Stimulated activated CD4-positive, alpha-beta T cell treated with anti-CD3 and anti-CD28 coated beads, TNF-alpha, amount 100 ng/mL, for 1 hour (primary cell): ENCODE measurements around the gene CTPS1.

Experiments
- DNase-seq, 3 donors: peaks; one replicate each; pipeline ENCODE4 v3.0.0-alpha.2; 2020; ENCODE audit warnings: low read depth in 3 of 3, low spot score in 1 of 3

Gene CTPS1

DNA sequence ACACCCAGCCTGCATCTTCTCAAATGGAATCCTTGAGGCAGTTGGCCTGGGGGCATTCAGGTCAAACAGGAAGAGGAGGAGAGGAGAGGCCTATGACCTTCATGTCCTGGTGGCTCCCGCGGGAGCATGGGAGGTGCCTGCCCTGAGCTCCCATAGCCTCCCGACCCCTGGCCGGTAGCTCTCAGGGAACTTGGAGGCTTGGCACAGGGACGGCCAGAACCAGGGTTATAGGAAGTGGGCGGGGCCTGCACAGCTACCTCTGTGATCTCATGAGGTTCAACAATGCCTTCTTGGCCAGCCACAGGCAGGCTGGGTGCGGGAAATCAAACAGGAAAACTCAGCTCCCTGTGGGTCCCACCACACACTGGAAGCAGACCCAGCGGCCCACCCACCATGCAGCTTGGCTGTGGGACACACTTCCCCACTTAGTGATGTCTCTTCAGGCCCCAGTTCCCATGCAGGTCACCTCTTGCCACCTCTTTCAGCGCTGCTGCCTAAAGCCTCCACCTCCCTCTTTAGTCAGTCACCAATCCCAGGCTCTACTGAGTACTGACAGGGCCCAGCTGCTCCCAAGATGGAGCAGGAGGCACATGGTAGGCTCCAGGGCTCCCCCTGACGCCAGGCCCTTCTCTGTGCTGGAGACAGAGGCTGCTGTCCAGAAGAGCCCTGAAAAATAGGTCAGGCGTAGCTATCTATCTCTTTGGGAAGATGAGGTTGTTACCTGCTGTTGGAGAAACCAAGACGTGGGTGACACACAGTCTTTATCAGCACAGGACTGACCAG, 42.2 kb downstream of the CTPS1 start, which contains the start of gene SLFNL1:
TSS of gene SLFNL1 (minus strand) at position 200 of the 783 bp plus-strand sequence. CDS start 1,065 bp downstream, outside the sequence.
- DNase-seq, result no peak

DNA sequence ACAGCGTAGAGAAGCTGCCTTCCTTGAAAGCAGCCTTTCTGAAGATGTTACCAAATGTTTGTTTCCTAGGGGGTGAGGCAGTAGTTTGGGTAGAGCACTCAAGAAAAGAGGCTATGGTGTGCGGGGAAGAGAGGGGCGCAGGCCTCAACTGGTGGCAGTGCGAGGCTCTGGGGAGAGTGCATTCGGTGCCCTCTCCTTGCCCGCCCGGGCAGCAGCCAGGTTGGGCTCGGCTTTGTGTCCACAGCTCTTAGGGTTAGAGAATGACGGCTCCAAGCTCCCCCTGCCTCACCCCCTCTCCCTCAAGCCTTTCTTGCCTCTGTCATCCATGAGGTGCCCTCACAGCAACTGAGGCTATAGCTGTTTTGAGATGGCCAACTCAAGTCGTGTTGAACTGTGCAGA, 42.9 kb downstream of the CTPS1 start:
- DNase-seq, result no peak

DNA sequence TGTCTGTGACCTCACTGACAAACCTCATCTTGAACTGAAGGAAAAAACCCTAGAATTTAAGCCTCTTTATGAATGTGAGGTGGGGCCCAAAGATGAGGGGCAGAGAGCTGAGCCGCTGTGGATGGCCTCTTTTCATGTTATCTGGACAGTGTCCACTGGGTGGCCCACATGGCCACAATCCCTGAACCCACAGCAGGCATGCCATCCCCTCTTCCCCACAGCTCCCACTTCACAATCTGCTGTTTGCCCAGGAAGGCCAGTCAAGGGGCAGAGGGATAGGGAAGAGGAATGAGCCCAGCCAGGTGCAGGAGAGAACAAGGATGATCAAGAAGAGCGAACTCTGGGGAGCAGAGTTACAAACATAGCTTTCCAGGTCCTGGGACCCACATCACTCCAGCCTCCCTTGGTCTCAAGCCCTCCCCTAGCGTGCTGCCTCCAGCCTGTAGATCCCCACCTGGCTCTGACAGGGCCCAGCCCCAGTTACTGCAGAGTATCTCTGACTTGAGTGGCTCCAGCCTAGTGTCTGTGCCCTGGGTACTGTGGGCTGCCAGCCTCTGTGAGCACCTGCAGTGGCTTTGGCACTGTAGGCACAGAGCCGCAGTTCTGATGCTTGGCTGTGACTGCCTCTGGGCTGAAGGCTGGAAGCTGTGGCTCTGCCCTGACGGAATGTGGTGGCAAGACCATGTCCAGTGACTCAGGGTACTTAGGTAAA, 43.9 kb downstream of the CTPS1 start:
- DNase-seq, result no peak

DNA sequence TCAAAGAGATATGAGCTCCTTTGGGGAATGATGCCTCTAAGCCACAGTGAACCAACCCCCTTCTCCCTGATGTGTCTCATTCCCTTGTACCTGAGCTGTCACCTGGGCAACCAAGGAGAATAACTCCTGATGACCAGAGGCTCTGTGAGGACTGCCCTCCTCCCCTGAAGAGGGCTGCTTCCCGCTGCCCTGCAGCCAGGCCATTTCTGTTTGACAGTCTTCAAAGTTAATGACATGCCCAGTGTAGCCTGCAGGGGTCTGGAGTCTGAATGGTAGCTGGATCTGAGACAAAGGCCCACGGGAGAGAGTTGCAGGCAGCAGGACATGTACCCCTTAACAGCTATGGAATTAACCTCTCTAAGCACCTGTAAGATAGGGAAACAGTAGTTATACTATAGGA, 45.5 kb downstream of the CTPS1 start:
- no peak for DNase-seq

DNA sequence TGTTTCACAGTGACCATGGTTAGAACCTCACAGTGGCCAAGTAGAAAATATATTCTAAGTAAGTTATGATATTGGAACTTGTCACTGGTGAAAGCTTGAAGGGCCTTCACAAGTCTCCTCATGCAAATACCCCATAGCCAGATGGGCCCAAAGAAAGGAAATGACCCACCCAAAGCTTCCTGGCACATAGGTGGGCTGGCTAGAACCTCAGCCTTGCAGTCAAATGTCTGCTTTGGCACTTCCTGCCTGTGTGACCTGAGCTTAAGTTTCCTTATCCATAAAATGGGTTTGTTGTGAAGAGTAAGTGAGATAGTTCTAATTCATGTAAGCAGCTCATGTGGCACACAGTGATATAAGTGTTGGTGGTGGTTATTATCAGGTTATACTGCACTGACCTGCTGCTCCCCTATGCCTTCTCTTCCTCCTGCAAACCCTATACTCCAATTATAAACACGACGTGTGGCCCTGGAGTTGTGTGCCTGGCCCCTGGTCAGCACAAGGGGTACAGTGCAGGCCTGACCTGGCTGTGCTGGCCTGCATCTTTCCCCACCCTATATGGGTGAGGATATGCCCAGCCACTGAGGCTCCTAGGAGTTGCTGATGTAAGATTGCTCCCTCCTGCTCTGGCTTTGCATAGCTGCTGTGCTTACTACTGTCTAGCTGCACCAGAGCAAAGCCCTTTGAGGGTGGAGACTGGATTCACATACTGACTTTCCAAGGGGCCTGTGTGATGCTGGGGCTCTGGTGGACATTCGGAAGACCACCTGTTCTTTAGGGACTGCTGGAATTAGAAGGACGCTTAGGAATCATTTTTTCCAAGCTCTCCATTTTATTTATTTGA, 46.7 kb downstream of the CTPS1 start:
- no peak for DNase-seq

DNA sequence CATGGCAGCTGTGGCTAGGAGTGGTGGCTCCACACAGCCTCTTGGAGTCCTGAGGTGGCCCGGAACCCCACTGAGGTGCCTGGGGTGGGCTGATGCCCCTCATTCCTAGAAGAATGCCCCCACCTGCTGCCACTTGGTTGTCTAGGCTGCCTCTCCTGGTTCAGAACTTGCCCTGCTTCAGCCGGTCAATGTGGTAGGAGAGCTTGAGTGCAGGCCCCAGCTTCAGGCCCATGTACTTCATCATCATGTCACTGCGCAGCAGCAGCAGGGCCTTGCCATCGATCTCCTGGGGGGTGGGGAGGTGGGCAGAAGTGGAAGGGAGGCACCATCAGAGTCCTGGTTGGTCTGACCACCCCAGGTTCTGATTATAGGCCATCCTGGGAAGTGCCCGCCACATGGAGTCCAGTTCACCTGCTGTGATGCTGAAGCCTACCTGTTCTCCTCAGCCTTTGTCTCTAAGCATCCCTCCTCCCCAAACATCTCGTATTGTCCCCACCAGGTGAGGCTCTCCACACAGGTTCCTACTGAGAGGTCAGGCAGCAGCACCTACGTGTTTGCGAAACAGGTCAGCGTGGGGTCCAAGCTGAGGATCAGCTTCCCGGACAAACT, 48.6 kb downstream of the CTPS1 start:
- DNase-seq, result no peak

DNA sequence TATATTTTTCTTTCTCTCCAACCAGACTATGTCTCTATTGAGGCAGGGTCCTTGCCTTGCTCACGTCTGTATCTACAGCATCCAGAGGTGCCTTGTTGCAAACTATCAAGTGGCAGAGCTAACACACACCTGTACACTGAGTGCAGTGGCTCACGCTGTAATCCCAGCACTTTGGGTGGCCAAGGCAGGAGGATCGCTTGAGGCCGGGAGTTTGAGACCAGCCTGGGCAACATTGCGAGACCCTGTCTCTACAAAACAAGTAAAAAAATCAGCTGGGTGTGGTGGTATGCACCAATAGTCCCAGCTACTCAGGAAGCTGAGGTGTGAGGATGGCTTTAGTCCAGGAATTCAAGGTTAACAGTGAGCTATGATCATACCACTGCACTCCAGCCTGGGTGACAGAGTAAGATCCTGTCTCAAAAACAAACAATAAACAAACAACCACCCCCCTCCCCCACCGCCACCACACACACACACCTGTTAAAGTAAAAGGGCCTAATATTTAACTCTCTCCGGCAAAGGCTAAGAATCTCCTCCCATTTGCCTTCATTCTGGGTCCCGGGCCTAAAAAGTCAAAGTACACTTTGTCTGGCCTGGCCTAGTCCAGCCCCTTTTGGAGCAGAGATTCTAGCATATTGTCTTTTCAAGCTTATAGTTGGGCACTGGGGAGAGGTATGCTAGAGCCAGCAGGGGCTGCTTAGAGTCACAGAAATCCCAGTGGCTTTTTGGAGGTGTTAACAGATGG, 51.5 kb downstream of the CTPS1 start:
- no peak for DNase-seq

DNA sequence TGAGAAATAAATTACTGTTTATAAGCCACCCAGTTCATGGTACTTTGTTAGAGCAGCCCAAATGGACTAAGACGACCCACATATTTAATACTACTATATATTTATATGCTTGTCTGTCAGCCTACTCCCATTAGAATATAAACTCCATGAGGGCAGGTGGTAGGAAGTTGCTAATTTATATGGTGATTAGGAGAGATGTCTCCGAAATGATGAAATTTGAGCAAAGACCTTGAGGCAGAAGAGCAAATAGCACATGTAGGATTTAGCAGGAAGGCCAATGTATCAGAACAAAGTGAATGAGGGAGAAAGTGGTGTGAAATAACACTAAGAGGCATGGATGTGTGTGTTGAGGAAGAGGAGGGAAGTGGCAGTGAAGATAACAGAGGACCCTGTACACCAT, 52.7 kb downstream of the CTPS1 start:
- DNase-seq, result no peak

DNA sequence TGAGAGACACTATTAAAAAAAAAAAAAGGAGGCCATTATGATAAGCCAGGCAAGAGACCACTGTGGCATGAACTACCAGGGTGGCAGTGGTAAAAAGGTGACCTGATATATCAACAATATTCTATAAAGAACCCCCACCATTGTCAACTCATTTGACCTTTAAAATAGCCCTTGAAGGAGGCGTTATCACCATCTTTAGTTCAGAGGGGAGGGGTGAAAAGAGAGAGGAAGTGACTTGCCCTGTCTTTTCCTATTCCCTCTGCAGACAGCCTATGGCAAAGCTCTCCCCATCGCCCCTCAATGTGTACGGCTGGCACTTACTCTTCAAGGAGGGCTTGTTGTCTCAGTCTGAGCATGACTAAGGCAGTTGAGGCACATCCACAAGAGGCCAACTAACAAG, 53.8 kb downstream of the CTPS1 start:
- no peak for DNase-seq

DNA sequence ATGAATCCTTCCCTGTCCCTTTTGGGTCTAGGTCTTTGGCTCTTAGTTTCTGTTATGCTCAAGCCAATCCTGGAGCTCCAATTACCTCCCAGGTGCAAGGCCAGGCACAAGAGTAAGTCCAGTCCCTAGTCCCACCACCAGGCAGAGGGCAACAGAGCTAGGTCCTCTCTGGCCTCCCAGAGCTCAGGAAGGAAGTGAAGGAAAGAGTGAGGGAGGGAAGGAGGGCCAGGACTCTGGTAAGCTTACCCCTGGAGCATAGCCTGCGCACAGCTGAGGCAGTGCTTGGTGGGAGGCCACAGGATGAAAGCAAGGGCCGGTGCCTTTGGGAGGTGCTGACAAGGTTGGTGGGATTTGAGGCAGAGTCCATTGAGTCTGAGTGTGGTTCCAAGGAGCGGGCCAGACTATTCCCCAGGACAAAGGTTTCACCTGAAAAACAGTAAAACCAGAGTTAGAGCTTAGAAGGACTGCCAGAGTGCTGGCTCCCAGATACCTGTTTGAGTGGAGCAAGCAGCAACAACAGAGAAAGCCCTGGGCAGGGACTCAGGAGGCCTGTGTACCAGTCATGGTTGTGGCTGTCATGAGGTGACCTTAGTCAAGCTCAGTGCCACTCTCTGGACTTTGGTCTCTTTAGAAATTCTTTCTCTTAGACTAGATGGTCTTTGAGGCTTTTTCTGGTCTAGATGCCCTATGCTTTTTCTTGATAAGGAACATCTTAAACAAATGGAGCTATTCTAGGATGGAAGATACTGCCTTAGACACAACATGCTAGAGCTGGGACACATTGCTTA, 57.8 kb downstream of the CTPS1 start:
- DNase-seq, result no peak

DNA sequence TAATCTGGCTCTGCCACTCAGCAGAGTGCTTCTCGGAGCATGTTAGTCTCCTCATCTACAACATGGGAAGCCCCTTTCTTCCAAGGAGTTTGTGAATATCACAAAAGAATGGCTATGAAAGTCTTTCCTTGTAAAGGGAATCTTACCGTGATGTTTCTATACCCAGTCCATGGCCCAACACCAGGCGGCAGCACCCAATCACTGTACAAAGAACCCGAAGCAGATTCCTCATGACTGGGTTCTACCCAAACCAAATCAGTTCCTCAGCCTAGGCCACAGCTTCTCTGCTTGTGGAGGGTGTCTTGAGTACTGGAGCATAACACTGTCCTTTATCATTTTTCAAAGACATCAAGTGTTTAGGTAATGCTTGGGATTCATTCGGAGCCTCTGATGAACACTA, 58.6 kb downstream of the CTPS1 start:
- DNase-seq, result no peak

DNA sequence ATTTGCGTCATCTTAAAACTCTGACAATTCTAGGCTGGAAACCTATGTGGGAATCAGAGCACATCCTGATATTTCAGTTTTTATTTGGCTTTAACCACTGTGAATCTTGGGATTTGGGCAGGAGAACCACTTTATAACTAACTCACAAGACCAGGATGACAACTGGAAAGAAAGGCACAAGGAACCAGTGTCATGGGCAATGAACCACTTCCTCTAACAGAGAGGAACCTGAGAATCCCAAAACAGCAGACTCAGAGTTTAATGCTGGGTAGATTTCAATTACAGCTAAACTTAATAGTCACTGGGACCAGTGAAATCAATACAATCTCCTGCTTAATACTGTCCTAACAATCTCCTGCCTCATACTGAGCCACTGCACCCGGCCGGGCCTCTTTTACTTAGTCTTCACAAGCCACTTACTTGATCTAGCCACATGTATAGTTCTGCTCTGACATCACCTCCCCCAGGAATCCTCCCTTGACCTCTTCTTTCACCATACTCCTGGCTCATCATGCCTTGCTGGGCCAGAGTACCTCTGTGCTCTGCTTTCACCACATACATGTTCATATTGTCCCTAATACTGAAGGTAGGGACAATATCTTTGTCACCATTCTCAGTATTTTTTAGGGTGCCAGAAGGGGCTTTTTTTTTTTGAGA, 62.2 kb downstream of the CTPS1 start:
- no peak for DNase-seq

DNA sequence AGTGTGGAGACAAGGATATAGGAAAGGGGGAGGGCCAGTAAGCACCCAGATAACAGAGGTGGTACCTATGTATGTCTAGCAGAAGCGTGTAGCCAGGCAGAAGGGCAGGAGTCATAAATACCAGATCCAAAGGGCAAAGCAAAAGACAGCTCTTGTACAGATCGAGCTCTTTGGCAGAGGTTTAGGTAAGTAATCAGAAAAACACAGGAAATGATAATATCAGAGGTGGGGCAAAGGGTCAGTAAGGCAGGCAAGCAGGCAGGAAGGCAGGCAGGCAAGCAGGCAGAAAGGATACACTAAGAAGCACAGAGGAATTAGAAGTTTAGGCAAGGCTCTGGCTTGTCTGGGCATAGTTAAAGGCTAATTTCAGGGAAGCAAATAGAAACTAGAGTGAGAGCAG, 64.7 kb downstream of the CTPS1 start:
- no peak for DNase-seq

DNA sequence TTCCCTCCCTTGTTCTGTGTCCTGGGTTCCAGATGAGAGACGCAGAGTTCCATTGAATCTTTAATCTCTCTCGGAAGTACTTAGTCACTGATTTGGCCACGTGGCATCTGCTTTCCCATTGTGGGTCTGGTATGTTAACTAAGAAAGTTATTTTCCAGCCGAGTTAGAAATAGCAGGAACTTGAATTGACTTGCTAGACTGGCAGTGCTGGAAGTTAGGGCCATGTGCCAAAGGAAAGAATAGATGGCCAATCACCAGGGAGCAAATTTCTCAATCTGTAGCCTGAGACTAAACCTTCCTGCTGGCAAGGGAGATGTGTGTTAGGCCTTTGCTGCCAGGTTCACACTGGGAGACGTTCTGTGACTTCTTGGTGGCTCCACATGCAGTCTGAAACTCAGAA, 66.2 kb downstream of the CTPS1 start:
- no peak for DNase-seq

DNA sequence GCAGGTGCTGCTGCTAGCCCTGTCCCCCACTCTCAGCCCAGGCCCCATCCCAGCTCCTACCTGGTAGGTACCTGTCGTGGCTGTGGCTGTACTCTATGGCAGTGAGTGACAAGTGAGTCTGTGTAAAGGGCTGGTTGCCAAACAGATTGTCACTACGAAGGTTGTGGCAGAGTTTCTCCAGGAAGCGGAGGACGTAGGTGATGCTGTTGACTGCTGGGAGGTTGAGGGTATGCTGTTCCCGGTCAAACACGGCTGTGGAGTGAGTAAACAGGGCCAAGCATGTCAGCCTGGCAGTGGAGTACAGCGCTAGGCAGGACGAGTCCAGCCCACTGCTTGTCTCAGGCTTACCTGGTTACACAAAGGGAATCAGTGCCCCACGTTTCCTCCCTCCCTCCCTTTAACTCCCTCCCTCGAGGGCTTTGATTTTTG, 66.9 kb downstream of the CTPS1 start:
- no peak for DNase-seq

DNA sequence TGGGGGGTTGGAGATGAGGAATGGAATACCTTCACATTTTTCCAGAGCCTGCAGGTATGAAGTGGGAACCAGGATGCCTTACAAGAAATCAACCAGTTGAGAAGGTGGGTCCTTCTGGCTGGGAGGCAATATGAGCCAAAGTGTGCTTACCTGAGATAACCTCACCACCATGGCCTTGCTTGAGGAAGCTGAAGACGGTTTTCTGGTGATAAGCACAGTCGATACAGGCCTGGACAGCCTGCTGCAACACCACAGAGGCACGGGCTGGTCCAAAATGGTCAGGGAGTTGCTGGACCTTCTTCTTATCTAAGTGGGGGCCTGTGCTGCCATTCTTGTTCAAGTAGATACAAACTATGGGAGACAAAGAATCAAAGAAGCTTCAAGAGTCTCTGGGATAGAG, 69.0 kb downstream of the CTPS1 start:
- DNase-seq, result no peak

DNA sequence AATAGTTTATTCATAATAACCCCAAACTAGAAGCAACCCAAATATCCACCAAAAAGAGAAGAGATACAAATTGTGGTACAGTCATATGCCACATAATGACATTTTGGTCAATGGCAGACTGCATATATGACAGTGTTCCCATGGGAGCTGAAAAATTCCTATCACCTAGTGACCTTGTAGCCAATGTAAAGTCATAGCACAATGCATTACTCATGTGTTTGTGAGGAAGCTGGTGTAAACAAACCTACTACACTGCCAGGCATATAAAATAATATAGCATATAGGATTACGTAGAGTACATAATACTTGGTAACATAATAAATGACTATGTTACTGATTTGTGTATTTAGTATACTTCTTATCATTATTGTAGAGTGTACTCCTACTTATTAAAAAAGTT, 71.5 kb downstream of the CTPS1 start:
- no peak for DNase-seq

DNA sequence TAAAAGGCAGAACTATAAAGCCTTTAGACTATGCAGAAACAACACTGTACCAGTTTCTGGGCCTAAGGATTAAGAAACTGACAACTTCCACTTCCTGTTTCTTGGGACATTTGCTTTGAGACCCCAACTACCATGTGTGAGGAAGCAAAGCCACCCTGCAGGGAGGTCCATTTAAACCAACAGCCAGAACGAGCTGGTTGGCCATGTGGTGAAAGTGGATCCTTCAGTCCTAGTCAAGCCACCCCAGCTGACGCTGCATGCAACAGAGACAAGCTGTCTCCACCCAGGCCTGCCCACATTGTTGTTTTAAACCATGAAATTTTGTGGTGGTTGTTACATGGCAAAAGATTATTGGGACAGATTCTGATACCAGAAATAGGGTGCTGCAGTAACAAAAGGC, 73.8 kb downstream of the CTPS1 start:
- no peak for DNase-seq

DNA sequence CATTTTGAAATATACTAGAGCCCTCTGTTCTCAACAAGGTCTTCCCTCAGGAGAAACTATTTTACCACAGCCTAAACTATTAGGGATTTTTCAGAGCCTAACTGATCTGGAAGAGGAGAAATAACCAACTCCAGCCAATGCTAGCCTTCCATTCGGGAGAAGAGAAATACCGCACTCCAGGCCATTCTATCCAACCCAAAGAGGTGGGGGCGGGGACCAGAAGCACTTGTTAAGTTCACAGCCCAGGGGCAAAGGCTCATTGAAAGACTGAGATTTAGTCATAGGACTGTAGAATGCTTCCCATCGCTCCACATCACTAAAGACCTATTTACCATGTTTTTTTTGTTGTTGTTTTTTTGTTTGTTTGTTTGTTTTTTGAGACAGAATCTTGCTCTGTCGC, 77.4 kb downstream of the CTPS1 start:
- DNase-seq, result no peak
